Stimulated activated CD4-positive, alpha-beta T cell treated with anti-CD3 and anti-CD28 coated beads, Interleukin-2, amount 100 ng/mL, for 48 hours (primary cell): ENCODE measurements around the gene QPCTL.
"Not testable (repeated sequence)": the region's sequence is repeated elsewhere in the genome, so short reads cannot be mapped to it uniquely, and the experiment has no call there.

Source experiments
- DNase-seq, 2 donors: peaks; one replicate each; pipeline ENCODE4 v3.0.0-alpha.2; 2020

The QPCTL gene

DNA sequence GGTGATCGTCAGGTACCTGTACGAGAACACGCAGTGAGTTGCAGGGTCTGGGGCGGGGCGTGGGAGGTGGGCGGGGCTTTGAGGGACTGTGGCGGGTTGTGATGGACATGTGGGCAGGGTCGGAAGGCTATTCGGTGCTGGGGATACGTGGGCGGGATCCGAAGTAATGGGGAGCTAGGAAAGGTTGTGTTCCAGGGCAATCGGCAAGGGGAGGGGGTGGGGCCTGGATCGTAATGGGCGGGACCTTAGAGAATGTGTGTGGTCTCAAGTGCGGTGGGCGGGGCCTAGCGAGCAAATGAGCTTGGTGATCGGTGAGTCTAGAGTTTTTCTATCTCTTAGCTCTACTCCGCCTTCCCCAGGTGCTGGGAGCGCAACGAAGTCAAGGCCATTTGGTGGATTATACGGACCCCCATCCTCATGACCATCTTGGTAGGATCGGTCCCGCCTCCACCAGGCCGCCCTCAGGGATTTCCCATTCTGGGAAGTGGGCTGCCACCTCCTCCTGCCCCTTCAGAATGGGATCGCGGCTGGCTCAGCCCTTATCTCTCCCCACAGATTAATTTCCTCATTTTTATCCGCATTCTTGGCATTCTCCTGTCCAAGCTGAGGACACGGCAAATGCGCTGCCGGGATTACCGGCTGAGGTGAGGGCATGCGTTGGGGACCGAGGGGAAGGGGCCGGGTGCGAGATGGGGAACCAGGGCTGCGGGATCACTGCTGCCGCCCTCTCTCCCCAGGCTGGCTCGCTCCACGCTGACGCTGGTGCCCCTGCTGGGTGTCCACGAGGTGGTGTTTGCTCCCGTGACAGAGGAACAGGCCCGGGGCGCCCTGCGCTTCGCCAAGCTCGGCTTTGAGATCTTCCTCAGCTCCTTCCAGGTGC, 14.9 kb upstream of the QPCTL start:
- DNase-seq, result peak; percentile 67 to 82

DNA sequence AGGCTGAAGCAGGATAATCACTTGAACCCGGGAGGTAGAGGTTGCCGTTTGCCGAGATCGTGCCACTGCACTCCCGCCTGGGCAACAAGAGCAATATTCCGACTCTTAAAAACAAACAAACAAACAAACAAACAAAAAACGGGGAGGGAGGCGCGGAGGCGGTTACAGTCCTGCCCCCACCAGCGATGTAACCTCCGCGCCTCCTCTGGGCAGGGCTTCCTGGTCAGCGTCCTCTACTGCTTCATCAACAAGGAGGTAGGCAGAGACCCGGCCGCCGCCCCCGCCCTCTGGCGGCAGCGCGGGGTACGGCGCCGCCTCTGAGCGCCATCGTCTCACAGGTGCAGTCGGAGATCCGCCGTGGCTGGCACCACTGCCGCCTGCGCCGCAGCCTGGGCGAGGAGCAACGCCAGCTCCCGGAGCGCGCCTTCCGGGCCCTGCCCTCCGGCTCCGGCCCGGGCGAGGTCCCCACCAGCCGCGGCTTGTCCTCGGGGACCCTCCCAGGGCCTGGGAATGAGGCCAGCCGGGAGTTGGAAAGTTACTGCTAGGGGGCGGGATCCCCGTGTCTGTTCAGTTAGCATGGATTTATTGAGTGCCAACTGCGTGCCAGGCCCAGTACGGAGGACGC, 11.0 kb upstream of the QPCTL start:
- DNase-seq, result peak; percentile 82 to 88

DNA sequence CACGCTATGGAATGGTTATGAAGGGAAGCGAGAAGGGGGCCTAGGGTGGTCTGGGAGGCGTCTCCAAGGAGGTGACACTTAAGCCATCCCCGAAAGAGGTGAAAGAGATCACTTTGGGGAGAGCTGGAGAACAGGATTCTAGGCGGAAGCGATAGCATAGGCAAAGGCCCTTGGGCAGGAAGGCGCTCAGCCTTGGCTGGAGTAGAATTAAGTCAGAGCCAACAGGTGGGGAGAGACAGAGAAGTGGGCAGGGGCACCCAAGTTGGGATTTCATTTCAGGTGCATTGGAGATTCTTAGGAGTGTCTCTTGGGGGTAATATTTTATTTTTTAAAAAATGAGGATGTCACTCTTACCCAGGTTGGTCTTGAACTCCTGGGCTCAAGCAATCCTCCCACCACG, 10.3 kb upstream of the QPCTL start:
- no peak for DNase-seq

DNA sequence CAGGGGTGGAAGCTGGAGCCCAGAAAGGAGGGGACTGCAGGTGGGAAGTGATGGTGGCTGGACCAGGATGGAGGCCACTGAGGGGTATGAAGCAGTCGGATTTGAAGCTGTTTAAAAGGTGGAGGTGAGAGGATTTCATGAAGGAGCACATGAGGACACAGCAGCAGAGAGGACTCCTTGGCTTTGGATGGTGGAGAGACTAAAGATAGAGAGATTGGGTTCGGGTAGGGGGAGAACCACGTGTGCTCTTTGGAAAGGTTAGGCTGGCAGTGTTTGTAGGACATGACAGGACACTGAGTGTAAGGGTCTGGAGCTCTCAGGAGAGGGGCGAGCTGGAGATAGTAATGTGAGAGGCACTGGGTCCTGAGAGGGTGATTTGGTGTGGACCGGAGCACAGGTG, 9.6 kb upstream of the QPCTL start:
- no peak for DNase-seq

DNA sequence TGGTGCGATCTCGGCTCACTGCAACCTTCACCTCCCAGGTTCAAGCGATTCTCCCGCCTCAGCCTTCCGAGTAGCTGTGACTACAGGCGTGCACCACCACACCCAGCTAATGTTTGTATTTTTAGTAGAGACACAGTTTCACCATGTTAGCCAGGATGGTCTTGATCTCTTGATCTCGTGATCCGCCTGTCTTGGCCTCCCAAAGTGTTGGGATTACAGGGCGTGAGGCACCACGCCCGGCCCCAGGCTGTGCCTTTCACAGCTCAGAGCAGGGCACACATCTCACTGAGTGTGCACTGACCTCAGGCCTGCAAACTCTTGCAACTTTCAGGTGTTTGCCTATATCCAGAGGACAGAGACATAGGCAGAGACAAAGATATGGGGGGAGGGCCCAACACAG, 7.4 kb upstream of the QPCTL start:
- DNase-seq, result not testable (repeated sequence)

DNA sequence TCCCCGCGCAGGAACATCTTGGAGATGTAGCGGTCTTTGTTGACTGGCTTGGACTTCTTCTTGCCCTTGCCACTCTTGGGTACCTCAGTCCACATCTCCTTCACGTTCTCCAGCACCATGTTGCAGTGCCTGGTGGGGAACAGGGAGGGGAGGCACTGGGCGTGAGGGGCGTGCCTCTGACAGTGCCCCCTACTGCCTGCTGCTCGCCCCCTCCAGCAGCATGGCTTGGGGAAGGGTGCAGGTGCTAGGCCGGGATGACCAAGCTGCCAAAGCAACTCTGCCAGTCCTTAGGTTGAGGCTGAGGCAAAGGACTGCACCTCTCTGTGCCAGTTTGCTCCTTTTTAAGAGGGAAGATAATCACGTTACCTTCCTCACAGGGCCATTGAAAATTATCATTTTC, 4.9 kb upstream of the QPCTL start:
- no peak for DNase-seq

DNA sequence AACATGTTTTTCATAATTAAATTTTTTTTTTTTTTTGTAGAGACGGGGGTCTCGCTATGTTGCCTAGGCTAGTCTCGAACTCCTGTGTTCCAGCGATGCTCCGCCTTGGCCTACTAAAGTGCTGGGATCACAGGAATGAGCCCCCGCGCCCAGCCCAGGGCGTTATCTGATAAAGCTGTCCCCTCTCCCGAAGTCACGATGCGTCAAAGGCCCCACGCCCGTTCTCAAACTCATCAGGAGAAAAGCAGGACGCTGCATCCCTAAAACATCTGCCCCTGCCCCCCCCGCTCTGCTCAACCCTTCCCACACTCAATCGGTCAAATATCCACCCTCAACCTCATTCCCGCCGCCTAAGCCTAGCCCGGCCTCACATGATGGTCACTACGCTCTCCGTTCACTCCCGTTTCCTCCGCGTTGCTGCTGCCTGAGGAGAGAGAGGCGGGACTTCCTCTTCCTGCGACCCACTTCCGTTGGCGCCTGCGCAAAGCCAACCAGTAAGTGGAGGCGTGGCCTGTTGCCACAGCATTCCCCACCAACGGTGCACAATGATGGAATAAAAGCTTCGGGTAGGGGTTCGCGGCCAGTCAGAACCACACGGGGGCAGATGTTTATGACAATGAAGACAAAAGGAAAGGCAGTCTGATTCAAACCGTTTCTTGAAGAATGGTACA, 815 bp upstream of the QPCTL start, which contains the start of gene SNRPD2:
Gene SNRPD2, minus strand, starts transcription at position 438 of the 671 bp plus-strand sequence. Its CDS starts 65 bp downstream, at position 373.
- DNase-seq, result peak; percentile 92 to 95

DNA sequence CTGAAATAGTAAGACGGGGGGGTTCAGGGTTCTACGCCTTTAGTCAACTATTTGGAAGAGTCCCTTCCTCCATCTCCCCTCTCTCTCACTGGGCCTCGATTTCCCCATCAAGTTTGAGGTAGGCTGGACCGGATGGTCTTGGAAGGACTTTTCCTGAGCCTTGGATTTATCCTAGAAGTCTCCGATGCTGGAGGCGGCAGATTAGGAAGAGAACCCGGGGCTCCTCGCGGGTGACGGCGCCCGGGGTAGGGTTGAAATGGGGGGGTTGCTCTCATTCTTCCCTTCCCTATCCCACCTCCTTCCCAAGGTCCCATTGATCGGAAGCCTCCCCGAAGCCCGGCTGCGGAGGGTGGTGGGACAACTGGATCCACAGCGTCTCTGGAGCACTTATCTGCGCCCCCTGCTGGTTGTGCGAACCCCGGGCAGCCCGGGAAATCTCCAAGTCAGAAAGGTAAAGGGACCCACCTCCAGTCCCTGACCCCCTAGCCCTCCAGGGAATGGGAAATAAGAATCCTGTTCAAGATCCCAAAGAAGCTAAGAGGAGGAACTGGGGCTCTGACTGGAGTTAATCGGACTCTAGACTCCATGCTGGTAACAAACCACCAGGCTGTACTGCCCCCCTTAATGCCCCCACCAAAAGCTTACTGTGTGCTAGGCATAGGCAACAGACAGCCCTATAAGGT, 781 bp downstream of the QPCTL start:
- DNase-seq, result peak; percentile 83 to 86

DNA sequence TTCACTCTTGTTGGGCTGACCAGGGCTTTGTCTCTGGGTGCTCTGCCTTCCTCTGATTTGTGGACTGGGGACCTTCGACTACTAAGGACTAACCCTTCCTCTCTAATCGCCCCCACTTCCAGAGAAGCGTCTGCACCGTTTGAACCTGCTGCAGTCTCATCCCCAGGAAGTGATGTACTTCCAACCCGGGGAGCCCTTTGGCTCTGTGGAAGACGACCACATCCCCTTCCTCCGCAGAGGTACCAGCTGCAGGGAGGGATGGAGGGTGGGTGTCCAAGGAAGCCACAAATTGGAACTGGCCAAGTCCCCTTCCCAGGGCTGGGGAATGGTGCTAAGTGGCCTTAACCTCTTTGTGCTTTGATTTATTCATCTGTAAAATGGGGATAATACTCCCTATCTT, 9.2 kb downstream of the QPCTL start:
- DNase-seq, result no peak

DNA sequence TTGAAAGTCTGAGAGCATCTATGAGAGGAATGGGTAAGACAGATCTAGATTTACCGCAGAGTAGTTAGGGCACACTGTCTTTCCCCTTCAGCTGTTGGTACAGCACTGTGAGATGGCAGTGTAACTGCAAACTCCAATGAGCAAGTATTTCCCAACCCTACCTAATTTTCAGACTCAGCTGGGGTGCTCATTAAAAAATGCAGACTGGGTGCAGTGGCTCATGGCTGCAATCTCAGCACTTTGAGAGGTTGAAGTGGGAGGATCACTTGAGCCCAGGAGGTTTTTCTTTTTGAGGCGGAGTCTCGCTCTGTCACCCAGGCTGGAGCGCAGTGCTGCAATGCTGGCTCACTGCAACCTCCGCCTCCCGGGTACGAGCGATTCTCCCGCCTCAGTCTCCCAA, 12.6 kb downstream of the QPCTL start:
- DNase-seq, result no peak

DNA sequence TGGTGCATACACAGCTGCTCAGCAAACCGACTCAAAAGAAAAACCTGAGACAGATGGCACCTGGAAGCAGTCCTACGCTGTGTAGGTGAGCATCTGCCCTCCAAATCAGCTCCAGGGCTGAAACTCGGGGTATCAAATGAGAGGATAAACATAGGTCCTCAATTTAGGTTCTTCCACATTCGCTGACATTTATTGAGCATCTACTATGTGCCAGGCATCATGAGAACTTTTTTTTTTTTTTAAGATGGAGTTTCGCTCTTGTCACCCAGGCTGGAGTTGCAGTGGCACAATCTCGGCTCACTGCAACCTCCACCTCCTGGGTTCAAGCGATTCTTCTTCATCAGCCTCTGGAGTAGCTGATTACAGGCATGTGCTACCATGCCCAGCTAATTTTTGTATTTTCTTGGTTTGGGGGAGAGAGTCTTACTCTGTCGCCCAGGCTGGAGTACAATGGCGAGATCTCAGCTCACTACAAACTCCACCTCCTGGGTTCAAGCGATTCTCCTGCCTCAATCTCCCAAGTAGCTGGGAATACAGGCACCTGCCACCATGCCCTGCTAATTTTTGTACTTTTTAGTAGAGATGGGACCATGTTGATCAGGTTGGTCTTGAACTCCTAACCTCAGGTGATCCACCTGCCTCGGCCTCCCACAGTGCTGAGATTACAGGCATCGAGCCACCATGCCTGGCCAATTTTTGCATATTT, 13.4 kb downstream of the QPCTL start:
- no peak for DNase-seq

DNA sequence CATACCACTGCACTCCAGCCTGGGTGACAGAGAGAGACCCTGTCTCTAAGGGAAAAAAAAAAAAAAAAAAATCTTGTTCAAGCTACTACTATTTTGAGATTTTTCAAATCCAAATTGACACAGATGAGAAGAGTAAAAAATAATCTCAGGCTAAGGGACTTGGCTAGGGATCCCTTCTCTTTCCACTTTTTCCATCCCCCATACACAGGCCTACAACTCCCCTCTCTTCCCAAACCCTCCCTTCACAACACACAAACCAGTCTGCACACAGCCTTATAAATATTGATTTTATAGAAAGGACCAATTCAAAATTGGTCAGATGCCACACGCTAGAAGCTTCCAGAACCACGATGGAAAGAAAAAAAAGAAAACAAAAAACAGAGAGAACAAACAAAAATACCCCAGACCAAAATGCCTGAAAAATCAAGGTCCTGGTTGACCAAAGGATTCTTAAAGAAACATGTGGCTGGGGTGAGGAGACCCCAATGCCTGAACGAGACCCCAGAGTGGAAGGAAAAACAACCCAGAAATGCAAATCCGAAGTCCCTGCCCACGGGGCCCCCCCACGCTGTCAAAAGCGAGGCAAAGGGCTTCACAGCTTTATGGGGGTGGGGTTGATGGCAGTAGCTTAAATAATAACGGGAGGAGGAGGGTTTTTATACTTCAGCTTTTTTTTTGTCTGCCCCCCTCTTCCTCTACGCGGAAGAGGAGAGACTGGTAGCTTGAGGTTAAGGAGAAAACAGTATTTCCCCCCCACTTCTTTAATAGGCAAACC, 18.1 kb downstream of the QPCTL start:
- no peak for DNase-seq

DNA sequence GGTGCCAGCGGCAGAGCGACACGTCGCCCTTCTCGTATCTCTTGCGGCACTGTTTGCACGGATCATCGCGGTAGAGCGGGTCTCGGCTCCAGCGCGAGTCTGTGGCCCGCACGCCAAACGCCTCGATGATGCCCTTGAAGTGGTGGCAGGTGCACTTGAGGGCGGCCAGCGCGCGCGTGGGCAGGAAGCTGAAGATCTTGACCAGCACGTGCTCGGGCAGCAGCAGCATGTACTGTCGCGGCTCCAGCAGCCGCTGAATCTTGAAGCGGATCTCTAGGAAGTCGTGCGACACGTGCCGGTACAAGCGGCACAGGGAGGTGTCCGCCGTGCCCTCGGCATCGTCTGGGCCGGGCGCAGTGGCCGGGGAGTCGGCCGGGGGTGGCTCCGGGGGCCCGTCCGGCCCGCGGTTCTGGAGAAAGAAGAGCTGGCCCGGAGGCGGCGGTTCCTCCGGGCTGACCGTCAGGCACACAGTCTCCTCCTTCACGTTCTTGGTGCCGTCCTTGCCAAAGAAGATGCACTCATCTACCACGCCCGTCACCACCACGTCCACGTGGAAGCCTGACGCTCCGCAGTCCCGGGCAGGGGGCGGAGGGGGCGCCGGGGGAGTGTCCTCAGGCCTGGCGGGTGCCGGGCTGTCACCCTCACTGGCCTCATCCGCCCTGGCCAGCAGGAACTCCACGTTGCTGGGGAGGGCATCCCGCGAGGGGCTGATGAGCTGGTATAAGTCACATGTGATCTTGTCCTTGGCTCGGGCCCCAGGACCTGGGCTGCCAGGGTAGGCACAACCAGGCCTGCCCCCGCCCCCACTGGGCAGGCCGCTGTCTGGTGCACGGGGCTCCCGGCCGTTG, 19.6 kb downstream of the QPCTL start:
- no peak for DNase-seq

DNA sequence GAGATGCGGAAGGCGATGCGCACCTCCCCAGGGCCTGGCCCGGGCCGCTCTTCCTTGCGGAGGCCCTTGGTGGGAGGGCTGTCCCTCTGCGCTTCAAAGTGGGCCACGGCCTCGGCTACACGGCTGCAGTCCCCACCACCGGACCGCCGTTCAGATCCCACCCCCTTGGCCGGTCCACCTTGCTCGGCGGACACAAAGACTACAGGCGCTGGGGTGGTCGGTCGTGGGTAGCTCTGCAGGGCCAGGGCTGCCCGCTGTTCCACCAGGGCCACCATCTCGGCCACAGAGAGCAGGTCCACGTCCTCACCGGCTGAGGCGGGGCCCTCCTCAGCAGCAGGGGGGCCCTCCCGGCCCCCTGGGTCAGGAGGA, 20.2 kb downstream of the QPCTL start:
- DNase-seq, result no peak

DNA sequence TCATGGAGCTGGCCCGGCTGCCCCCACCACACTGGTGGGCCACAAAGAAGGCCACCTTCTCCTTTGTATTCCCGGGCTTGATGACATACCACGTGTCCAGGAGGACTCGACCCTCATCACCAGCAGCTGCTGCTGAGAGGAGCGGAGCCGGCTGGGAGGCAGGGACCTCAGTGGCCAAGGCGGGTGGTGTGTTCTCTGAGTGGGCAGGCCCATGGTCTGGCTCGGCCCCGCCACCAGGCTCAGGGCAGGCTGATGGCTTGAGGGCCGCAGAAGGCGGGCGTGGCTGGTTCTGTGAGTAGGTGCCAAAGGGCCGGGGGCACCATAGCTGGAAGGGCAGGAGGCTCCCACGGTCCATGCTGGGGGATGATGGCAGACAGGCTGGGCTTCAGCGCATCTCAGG, 20.7 kb downstream of the QPCTL start:
- DNase-seq, result no peak

DNA sequence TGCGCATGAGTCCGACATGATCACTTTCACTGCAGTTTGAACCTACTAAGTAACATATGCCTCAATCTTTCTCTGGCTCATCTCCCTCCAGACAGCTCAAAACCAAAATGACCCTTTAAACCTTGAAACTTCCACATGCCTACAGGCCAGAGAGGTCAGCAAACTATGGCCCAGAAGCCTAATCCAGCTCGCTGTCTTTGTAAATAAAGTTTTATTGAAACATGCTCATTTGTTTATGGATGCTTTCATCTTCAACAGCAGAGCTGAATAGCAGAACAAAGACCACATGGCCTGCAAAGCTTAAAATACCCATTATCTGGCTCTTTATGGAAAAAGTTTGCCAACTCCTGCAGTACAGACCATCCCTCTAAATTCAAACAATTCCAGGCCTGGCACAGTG, 22.7 kb downstream of the QPCTL start:
- DNase-seq, result no peak

DNA sequence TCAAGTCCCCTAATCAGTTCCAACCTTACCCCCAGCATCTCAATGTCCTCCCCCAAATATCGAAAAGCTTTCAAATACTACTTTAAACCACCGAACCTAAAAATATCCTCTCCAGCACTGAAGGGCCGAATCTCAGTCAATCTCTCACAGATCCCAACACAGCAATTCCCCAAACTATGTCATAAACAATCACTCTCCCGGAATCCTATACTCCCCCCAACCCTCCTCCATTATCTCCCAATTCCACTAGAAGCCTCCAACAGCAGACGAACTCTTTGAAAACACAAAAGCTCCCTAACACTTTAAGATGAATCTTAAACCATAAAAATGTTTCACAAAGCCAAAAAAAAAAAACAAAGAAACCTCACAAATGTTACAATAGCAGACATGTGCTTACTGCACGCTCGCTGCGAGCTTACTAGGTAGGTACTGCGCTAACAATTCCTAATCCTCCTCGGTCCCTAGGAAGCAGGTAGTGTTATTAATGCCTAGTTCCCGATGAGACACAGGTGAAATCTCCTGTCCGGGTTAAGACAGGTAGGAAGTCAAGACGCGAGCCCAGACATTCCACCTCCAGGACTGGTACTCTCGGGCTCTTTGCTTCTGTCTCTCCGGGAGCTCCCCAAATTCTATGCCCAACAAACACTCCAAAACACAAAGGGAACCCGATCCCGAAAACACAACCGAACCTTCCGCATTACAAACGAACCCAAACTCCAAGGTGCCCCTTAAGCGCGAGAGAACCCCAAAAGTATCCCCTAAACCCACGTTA, 24.1 kb downstream of the QPCTL start:
- peak in 1 of 2 donors; percentile 14 for DNase-seq

DNA sequence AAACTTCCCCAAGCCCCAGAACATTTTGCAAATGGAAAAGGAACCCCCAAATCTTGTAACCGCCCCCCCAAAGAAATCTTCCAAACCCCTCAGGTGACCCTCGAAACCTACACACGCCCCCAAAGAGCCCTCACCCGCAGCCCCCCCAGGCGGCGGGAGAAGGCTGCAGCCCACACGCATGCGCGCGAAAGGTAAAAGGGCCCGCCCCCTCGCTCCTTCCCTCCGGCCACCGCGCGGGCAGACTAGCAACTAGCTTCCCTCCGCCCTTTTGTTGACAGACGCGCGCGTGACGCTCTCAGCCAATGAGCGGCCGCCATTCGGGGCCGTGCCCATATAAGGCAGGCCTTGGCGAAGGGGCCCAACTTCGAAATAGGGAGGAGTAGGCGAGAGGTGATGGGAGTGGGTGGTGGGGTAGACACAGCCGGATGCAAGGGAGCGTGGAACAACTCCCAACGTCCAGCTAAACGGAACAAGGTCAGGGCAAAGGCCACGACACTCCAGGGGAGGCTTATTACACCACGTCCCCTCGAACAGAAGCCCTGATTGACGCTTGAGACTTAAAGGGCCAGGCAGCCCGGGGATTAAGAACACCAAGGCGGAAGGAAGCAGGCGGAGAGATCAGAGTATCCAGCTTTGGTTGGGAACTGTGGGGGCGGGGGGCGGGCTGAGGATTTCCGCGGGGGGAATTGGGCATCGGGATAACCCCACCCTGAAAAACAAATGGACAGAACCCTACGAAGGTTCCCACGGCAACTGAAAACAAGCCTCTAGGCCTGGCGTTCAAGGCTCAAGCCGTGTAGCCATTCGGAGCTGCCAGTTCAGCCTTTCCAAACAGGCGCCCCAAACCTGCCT, 24.9 kb downstream of the QPCTL start:
- peak; percentile 95 for DNase-seq
